HG03457 (cell line): Measurements from ENCODE around the gene GPR26.

Experiments used
- ATAC-seq: cut with Tn5 transposase; IDR thresholded peaks from one replicate; pipeline ENCODE4 v1.9.1; 2021; ENCODE audit warnings: moderate number of reproducible peaks; ENCODE audit not compliant: unreplicated experiment

Gene GPR26

GRCh38 chr10:123666318-123667236 is at the start of gene GPR26:
Gene GPR26, plus strand, starts transcription at chr10:123666355. Its CDS starts 53 bp downstream, at chr10:123666408.
- no peak for ATAC-seq

- ATAC-seq: no peak
Observed at GRCh38 chr10:123618224-123618623, 47.9 kb upstream of the GPR26 start.

- no peak for ATAC-seq
Observed at GRCh38 chr10:123619067-123619855, 46.9 kb upstream of the GPR26 start.

- ATAC-seq: no peak
Observed at GRCh38 chr10:123620621-123621020, 45.5 kb upstream of the GPR26 start.

- ATAC-seq: no peak
Observed at GRCh38 chr10:123621492-123621891, 44.7 kb upstream of the GPR26 start.

GRCh38 chr10:123621916-123622315 is 44.2 kb upstream of the GPR26 start:
- no peak for ATAC-seq

- no peak for ATAC-seq
Observed at GRCh38 chr10:123622381-123622780, 43.8 kb upstream of the GPR26 start.

GRCh38 chr10:123624086-123624485 is 42.1 kb upstream of the GPR26 start:
- ATAC-seq: no peak

- ATAC-seq: no peak
Observed at GRCh38 chr10:123633106-123633505, 33.0 kb upstream of the GPR26 start.

- no peak for ATAC-seq
Observed at GRCh38 chr10:123633636-123634035, 32.5 kb upstream of the GPR26 start.

GRCh38 chr10:123634221-123634620 is 31.9 kb upstream of the GPR26 start:
- no peak for ATAC-seq

GRCh38 chr10:123635131-123635530 is 31.0 kb upstream of the GPR26 start:
- no peak for ATAC-seq

- ATAC-seq: no peak
Observed at GRCh38 chr10:123635745-123636144, 30.4 kb upstream of the GPR26 start.

GRCh38 chr10:123636598-123637325 is 29.4 kb upstream of the GPR26 start:
- no peak for ATAC-seq

- no peak for ATAC-seq
Observed at GRCh38 chr10:123637326-123637880, 28.8 kb upstream of the GPR26 start.

- ATAC-seq: no peak
Observed at GRCh38 chr10:123639131-123639530, 27.0 kb upstream of the GPR26 start.

- ATAC-seq: no peak
Observed at GRCh38 chr10:123640016-123640535, 26.1 kb upstream of the GPR26 start.

GRCh38 chr10:123642293-123642692 is 23.9 kb upstream of the GPR26 start:
- no peak for ATAC-seq

- ATAC-seq: no peak
Observed at GRCh38 chr10:123642697-123643096, 23.5 kb upstream of the GPR26 start.

GRCh38 chr10:123643315-123643714 is 22.8 kb upstream of the GPR26 start:
- ATAC-seq: no peak

- no peak for ATAC-seq
Observed at GRCh38 chr10:123645016-123645415, 21.1 kb upstream of the GPR26 start.
